A673 (cell line): ENCODE data around the gene ADGRF1.

Experiments used
- CTCF ChIP-seq: fragments of 300-800, 200-600 bp; sonication (generic); conservative IDR thresholded peaks from 2 replicates; pipeline ENCODE4 v1.5.1; 2017; ENCODE audit warnings: low read depth, mild to moderate bottlenecking, antibody characterized with exemption, low read length, moderate library complexity, mixed read lengths
- EZH2 ChIP-seq: fragments of 200-600 bp; sonication (generic); IDR thresholded peaks from 2 replicates; pipeline ENCODE4 v1.6.1; 2017; ENCODE audit warnings: borderline replicate concordance, low read depth, mild to moderate bottlenecking, mixed read lengths, antibody characterized with exemption, low read length; ENCODE audit not compliant: poor library complexity, severe bottlenecking

GRCh38 chr6:46967826-46968349 lies 74.2 kb downstream of the ADGRF1 start:
- TF ChIP-seq CTCF (no peak), EZH2 (no peak)
